HCT116 (cell line): ENCODE results near the gene IMPG1.

Source experiments
- YY1 ChIP-seq: IDR thresholded peaks from 2 replicates; pipeline ENCODE4 v1.6.1; 2011; ENCODE audit warnings: low read length, low read depth, moderate library complexity, mild to moderate bottlenecking; ENCODE audit not compliant: insufficient replicate concordance; ENCODE audit errors: extremely low read depth
- ZBTB33 ChIP-seq: IDR thresholded peaks from 2 replicates; pipeline ENCODE4 v1.6.1; 2011; ENCODE audit warnings: mild to moderate bottlenecking, low read length, moderate library complexity; ENCODE audit not compliant: insufficient replicate concordance; ENCODE audit errors: extremely low read depth
- TF ChIP-seq, protein P1 (sequence below), 3 experiments: fragments of 200-600 bp in 1 of 3; sonication (generic) in 1 of 3; IDR thresholded peaks in 2 of 3; conservative IDR thresholded peaks in 1 of 3; 2 replicates each; pipeline ENCODE4 v1.5.1; 2012 to 2017; ENCODE audit warnings: low read depth in 2 of 3, low read length in 2 of 3, antibody characterized with exemption in 1 of 3, borderline replicate concordance in 1 of 3, control low read depth in 1 of 3, mild to moderate bottlenecking in 1 of 3, mixed read lengths in 1 of 3, mixed run types in 1 of 3, moderate library complexity in 1 of 3; ENCODE audit not compliant: insufficient read depth in 1 of 3

DNA sequence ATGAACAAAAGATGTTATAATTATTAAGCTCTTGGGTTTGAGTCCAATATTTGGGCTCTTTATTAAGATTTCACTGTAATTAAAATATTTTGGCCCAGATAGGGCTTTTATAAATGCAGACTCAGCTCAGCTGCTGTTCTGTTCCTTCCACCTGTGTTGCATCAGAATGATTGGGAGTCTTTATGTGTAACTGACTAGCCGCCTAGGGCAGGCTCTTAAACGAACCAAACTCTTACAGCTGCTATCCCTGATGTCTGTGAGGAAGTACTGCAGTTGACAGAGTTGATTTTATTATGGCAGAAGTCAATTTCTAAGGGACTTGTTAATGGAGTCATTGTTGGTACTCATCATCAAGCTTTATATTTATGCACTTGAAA is 178.7 kb downstream of the IMPG1 start:
- TF ChIP-seq ZBTB33 (no peak), YY1 (no peak)
- TF ChIP-seq, protein P1, sequence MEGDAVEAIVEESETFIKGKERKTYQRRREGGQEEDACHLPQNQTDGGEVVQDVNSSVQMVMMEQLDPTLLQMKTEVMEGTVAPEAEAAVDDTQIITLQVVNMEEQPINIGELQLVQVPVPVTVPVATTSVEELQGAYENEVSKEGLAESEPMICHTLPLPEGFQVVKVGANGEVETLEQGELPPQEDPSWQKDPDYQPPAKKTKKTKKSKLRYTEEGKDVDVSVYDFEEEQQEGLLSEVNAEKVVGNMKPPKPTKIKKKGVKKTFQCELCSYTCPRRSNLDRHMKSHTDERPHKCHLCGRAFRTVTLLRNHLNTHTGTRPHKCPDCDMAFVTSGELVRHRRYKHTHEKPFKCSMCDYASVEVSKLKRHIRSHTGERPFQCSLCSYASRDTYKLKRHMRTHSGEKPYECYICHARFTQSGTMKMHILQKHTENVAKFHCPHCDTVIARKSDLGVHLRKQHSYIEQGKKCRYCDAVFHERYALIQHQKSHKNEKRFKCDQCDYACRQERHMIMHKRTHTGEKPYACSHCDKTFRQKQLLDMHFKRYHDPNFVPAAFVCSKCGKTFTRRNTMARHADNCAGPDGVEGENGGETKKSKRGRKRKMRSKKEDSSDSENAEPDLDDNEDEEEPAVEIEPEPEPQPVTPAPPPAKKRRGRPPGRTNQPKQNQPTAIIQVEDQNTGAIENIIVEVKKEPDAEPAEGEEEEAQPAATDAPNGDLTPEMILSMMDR (IDR thresholded peaks at IDR 0.05 in 2 of 3, conservative IDR thresholded peaks at IDR 0.05 in 1 of 3; ENCODE audit: borderline replicate concordance in 1 of 3, insufficient read depth in 1 of 3, low read depth in 2 of 3, low read length in 2 of 3): no peak
